ENCODE data around the gene BRCA1.
A peak's percentile ranks its signal among the peaks of the same experiment; 100 is the strongest.

BRCA1 gene

DNA sequence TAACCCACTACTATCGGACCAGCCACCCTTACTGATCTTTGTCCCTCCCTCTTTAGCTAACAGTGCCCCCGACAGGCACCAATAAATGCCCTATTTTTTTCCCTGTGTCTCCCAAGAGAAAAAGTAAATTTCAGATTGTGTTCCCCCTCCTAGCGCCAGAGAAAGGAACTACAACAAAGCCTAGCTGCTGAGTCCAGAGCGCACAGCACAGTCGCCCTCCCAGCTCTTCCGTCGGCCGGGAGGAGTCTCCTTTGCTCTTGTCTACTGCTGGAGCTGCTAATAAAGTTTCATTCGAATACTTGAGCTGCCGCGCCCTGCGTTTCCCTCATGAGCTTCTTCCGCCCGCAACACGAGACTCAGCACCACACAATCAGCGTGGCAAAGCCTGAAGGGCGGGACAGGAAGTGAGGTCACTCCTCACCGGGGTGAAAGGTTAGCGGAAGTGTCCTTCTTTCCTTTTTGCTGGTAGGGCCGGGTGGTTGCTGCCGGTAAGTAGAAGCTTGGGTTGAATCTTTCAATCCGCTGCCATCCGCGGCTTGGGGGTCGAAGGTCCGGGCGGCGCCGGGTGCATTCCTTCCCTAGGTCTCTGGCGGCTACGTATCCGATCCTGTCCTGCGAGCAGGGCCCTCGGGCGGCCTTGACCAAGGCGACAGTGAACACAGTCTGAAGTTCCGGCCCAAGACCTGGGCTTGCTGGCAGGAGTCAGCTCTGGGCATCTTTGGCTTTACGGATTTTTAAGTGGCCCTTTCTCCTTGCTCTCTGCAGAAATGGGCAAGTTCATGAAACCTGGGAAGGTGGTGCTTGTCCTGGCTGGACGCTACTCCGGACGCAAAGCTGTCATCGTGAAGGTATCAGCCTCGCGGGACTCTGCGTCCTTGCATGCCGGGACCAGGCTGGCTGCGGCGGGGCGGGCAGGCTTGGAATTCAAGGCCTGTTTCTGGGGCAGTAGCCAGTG is 126.9 kb downstream of the BRCA1 start, which contains the start of gene RPL27:
RPL27 (plus strand) TSS at position 436 of the 955 bp plus-strand sequence; CDS start at position 768, 332 bp downstream.
- Histone ChIP-seq H2AFZ (peak within 1 kb of the TSS; percentile 83), H3K79me2 (peaks cover 11% of the 10 kb centered on the region), H3K9ac (peak within 1 kb of the TSS; percentile 32), H3K27ac (peak within 1 kb of the TSS; percentile 87), H3K4me3 (ENCODE audit: low read depth, low read length) (peak within 1 kb of the TSS; percentile 76), H3K27me3 (ENCODE audit: control insufficient read depth, insufficient read depth, low read length) (no peaks in the 10 kb centered on the region), H3K9me3 (ENCODE audit: control insufficient read depth, low read length) (no peaks in the 10 kb centered on the region), H3K4me1 (peaks cover 12% of the 10 kb centered on the region), H3K36me3 (ENCODE audit: control insufficient read depth, insufficient read depth, low read length) (no peaks in the 10 kb centered on the region), H3K4me2 (ENCODE audit: low read length) (peak within 1 kb of the TSS; percentile 70)
- TF ChIP-seq CTCF (IDR thresholded peaks at IDR 0.05) = peak; percentile 93

DNA sequence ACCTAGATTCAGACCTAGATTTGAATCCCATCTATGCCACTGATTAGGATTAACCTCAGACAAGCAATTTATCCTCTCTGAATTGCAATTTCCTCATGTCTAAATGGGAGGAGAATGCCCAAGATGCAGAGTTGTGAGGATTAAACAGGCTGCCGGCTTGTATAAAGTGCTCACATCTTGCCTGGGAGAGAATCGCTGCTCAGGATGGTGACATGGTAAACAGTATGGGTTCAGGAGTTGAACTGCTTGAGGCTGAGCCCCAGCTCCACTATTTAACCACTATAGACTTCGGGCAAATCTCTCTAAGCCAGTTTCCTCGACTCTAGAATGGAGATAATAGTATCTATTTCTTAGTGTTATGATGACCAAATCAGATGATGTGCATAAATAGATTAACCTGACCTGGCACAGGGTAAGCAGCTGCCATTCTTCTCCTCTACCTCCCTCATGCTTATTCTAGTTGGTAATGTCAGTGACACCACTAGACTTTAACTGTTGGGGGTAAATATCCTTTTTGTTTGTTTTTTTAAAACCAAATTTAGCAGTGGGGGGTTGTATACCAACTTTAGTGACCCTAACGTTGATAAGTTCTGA is 127.7 kb downstream of the BRCA1 start:
- no peaks in the 10 kb centered on the region for H3K27me3 ChIP-seq (ENCODE audit: control insufficient read depth, insufficient read depth, low read length)

More for the DNA sequence above, 127.7 kb downstream of the BRCA1 start:
- Histone ChIP-seq H3K9me3 (ENCODE audit: control insufficient read depth, low read length) (no peaks in the 10 kb centered on the region), H3K36me3 (ENCODE audit: control insufficient read depth, insufficient read depth, low read length) (no peaks in the 10 kb centered on the region), H3K9ac (no peak overlapping the region), H3K79me2 (peaks cover 11% of the 10 kb centered on the region), H3K27ac (peak overlapping the region; percentile 87), H3K4me1 (peaks cover 12% of the 10 kb centered on the region), H3K4me3 (ENCODE audit: low read depth, low read length) (peak overlapping the region; percentile 76), H2AFZ (peak overlapping the region; percentile 63), H3K4me2 (ENCODE audit: low read length) (peak overlapping the region; percentile 5)
- no peak for TF ChIP-seq CTCF (IDR thresholded peaks at IDR 0.05)
